GM23338 (cell line): ENCODE results near the gene RASL10B. TPM values are rescaled to one million over a fixed set of nuclear protein-coding genes. Genes with fewer than 3 reads are reported as not detected.
"Not testable (repeated sequence)": the region's sequence is repeated elsewhere in the genome, so short reads cannot be mapped to it uniquely, and the experiment has no call there.

Experiments used
- ATAC-seq: fragments of 200-7000 bp; cut with Tn5 transposase; 3 replicates; pipeline ENCODE4 v1.9.1; 2020
- DNase-seq: peaks from one replicate; pipeline ENCODE4 v3.0.0-alpha.2; 2015; ENCODE audit warnings: low spot score
- H2AFZ ChIP-seq: fragments of 200-600 bp; sonication (generic); 2 replicates; pipeline ENCODE4 v1.8.0; 2016; ENCODE audit warnings: antibody characterized with exemption, mild to moderate bottlenecking, moderate library complexity
- H3F3A ChIP-seq: fragments of 200-600 bp; sonication (generic); replicated peaks from 2 replicates; pipeline ENCODE4 v1.8.0; 2017; ENCODE audit warnings: antibody characterized with exemption, mixed run types, low read depth
- H3K27ac ChIP-seq: fragments of 200-600 bp; sonication (generic); 2 replicates; pipeline ENCODE4 v1.6.1; 2016; ENCODE audit warnings: low read depth
- H3K27me3 ChIP-seq: fragments of 200-600 bp; sonication (generic); 2 replicates; pipeline ENCODE4 v1.8.0; 2016; ENCODE audit warnings: mild to moderate bottlenecking, mixed run types, moderate library complexity; ENCODE audit not compliant: insufficient read depth
- H3K36me3 ChIP-seq: fragments of 200-600 bp; sonication (generic); 2 replicates; pipeline ENCODE4 v1.8.0; 2016; ENCODE audit warnings: mild to moderate bottlenecking; ENCODE audit not compliant: insufficient read depth
- H3K4me1 ChIP-seq: fragments of 200-600 bp; sonication (generic); 2 replicates; pipeline ENCODE4 v1.8.0; 2016; ENCODE audit warnings: mild to moderate bottlenecking, moderate library complexity; ENCODE audit not compliant: insufficient read depth
- H3K4me2 ChIP-seq: fragments of 200-600 bp; sonication (generic); 2 replicates; pipeline ENCODE4 v1.7.1; 2017; ENCODE audit warnings: mixed run types
- H3K4me3 ChIP-seq: fragments of 200-600 bp; sonication (generic); 2 replicates; pipeline ENCODE4 v1.6.1; 2016; ENCODE audit warnings: mixed run types
- H3K79me2 ChIP-seq: fragments of 200-600 bp; sonication (generic); replicated peaks from 2 replicates; pipeline ENCODE4 v1.8.0; 2017; ENCODE audit warnings: mild to moderate bottlenecking; ENCODE audit not compliant: insufficient read depth
- H3K9me2 ChIP-seq: fragments of 200-600 bp; sonication (generic); 2 replicates; pipeline ENCODE4 v1.8.0; 2017; ENCODE audit not compliant: insufficient read depth
- H4K20me1 ChIP-seq: fragments of 200-600 bp; sonication (generic); replicated peaks from 2 replicates; pipeline ENCODE4 v1.8.0; 2017; ENCODE audit warnings: mild to moderate bottlenecking; ENCODE audit not compliant: insufficient read depth
- H3K27ac Mint-ChIP-seq: 2 replicates; pipeline ENCODE4 v1.8.0; 2020; ENCODE audit warnings: inconsistent platforms, mild to moderate bottlenecking, moderate library complexity, mixed read lengths
- H3K27me3 Mint-ChIP-seq: 3 replicates; pipeline ENCODE4 v1.8.0; 2022; ENCODE audit warnings: low read depth, mild to moderate bottlenecking, moderate library complexity, mixed read lengths, inconsistent platforms; ENCODE audit not compliant: insufficient read depth, poor library complexity
- H3K36me3 Mint-ChIP-seq: 3 replicates; pipeline ENCODE4 v1.8.0; 2021; ENCODE audit warnings: low read depth, mild to moderate bottlenecking, inconsistent platforms, moderate library complexity, mixed read lengths
- H3K4me1 Mint-ChIP-seq: 3 replicates; pipeline ENCODE4 v1.8.0; 2020; ENCODE audit warnings: mild to moderate bottlenecking, inconsistent platforms, mixed read lengths
- H3K4me3 Mint-ChIP-seq: 3 replicates; pipeline ENCODE4 v1.8.0; 2021; ENCODE audit warnings: moderate library complexity, mild to moderate bottlenecking, inconsistent platforms, mixed read lengths
- H3K9me3 Mint-ChIP-seq: 3 replicates; pipeline ENCODE4 v1.8.0; 2020; ENCODE audit warnings: moderate library complexity, mild to moderate bottlenecking, inconsistent platforms, mixed read lengths
- ETS1 ChIP-seq: IDR thresholded peaks from 2 replicates; pipeline ENCODE4 v1.6.1; 2016; ENCODE audit warnings: antibody characterized with exemption
- EZH2 ChIP-seq: fragments of 200-600 bp; sonication (generic); IDR thresholded peaks from one replicate; pipeline ENCODE4 v1.8.0; 2017; ENCODE audit warnings: antibody characterized with exemption, mild to moderate bottlenecking, low read depth; ENCODE audit not compliant: unreplicated experiment
- EZH2phosphoT487 ChIP-seq: fragments of 200-600 bp; sonication (generic); IDR thresholded peaks from one replicate; pipeline ENCODE4 v1.8.1; 2018; ENCODE audit warnings: antibody characterized with exemption; ENCODE audit not compliant: unreplicated experiment
- NANOG ChIP-seq: IDR thresholded peaks from 2 replicates; pipeline ENCODE4 v1.6.1; 2016; ENCODE audit warnings: antibody characterized with exemption, borderline replicate concordance
- POLR2AphosphoS5 ChIP-seq: IDR thresholded peaks from 2 replicates; pipeline ENCODE4 v1.6.1; 2016; ENCODE audit warnings: antibody characterized with exemption, low read depth
- ZNF114 ChIP-seq: fragments of 250-450 bp; sonication (Bioruptor Pico); IDR thresholded peaks from 2 replicates; pipeline ENCODE4 v1.5.0; 2020; ENCODE audit warnings: mild to moderate bottlenecking, moderate library complexity
- polyA plus RNA-seq: library from polyadenylated mRNA; unstranded; fragments of >200 nt; fragmentation: Nextera tagmentation; extraction: Ambion mirVana; gene quantifications from 2 replicates; pipeline ENCODE4 v1.2.1, GENCODE V29; 2016
- total RNA-seq: library from RNA; depleted of rRNA; stranded (reverse); fragments of >200 nt; shearing (Covaris generic); gene quantifications from 2 replicates; pipeline ENCODE4 v1.2.3, GENCODE V29; 2014
- TF ChIP-seq, protein P1 (sequence below): fragments of 250-450 bp; sonication (Bioruptor Pico); IDR thresholded peaks from 2 replicates; pipeline ENCODE4 v1.5.0; 2020; ENCODE audit warnings: mild to moderate bottlenecking, moderate library complexity
- TF ChIP-seq, protein P2 (sequence below), 2 experiments: fragments of 200-600 bp in 1 of 2; sonication (generic) in 1 of 2; conservative IDR thresholded peaks; 2 replicates each; pipeline versions ENCODE4 v1.5.1 to v1.6.1; 2016 to 2017; ENCODE audit warnings: antibody characterized with exemption in 2 of 2, low read depth in 2 of 2, mild to moderate bottlenecking in 2 of 2, moderate library complexity in 1 of 2

RASL10B gene
- total and polyA plus RNA-seq, 2 experiments from 2014 or later = 7.1 to 26.2 TPM

DNA sequence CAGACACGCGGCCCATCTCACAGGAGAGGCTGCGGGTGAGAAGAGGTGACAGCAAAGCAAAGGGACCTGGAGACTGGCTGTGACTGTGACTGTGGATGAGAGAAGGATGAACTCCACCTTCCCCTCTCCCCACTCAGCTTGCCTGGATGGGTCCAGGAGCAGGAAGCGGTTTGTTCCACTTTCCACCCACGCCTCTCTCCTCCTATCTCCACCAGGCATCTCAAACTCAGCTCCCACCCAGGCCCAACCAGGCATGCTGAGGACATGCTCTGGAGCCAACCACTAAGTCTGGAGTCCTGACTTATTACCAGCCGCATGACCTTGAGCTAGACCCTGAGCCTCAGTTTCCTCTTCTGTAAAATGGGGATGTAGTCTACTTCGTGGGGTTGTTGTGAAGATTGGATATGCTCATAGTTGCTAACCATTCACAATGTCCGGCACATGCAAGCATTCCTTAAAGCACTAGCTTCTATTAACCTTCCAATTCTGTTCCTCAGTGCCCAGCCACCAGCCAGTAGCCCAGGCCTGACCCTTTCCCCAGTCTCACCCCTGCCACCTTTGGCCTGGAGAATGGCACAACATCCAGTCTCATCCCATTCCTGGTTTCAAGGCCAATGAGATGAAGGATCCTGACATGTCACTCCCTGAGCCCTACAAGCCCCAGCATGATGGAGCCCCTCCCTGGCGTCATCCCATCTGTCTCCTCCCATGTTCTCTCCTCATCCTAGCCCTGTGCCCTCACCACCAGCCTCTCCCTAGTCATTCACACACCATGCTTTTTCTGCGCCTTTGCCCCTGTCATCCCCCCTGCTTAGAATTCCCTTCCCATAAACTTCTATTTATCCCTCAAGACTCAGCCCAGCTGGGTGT lies 19.3 kb downstream of the RASL10B start (continued):
- TF ChIP-seq, protein P1, sequence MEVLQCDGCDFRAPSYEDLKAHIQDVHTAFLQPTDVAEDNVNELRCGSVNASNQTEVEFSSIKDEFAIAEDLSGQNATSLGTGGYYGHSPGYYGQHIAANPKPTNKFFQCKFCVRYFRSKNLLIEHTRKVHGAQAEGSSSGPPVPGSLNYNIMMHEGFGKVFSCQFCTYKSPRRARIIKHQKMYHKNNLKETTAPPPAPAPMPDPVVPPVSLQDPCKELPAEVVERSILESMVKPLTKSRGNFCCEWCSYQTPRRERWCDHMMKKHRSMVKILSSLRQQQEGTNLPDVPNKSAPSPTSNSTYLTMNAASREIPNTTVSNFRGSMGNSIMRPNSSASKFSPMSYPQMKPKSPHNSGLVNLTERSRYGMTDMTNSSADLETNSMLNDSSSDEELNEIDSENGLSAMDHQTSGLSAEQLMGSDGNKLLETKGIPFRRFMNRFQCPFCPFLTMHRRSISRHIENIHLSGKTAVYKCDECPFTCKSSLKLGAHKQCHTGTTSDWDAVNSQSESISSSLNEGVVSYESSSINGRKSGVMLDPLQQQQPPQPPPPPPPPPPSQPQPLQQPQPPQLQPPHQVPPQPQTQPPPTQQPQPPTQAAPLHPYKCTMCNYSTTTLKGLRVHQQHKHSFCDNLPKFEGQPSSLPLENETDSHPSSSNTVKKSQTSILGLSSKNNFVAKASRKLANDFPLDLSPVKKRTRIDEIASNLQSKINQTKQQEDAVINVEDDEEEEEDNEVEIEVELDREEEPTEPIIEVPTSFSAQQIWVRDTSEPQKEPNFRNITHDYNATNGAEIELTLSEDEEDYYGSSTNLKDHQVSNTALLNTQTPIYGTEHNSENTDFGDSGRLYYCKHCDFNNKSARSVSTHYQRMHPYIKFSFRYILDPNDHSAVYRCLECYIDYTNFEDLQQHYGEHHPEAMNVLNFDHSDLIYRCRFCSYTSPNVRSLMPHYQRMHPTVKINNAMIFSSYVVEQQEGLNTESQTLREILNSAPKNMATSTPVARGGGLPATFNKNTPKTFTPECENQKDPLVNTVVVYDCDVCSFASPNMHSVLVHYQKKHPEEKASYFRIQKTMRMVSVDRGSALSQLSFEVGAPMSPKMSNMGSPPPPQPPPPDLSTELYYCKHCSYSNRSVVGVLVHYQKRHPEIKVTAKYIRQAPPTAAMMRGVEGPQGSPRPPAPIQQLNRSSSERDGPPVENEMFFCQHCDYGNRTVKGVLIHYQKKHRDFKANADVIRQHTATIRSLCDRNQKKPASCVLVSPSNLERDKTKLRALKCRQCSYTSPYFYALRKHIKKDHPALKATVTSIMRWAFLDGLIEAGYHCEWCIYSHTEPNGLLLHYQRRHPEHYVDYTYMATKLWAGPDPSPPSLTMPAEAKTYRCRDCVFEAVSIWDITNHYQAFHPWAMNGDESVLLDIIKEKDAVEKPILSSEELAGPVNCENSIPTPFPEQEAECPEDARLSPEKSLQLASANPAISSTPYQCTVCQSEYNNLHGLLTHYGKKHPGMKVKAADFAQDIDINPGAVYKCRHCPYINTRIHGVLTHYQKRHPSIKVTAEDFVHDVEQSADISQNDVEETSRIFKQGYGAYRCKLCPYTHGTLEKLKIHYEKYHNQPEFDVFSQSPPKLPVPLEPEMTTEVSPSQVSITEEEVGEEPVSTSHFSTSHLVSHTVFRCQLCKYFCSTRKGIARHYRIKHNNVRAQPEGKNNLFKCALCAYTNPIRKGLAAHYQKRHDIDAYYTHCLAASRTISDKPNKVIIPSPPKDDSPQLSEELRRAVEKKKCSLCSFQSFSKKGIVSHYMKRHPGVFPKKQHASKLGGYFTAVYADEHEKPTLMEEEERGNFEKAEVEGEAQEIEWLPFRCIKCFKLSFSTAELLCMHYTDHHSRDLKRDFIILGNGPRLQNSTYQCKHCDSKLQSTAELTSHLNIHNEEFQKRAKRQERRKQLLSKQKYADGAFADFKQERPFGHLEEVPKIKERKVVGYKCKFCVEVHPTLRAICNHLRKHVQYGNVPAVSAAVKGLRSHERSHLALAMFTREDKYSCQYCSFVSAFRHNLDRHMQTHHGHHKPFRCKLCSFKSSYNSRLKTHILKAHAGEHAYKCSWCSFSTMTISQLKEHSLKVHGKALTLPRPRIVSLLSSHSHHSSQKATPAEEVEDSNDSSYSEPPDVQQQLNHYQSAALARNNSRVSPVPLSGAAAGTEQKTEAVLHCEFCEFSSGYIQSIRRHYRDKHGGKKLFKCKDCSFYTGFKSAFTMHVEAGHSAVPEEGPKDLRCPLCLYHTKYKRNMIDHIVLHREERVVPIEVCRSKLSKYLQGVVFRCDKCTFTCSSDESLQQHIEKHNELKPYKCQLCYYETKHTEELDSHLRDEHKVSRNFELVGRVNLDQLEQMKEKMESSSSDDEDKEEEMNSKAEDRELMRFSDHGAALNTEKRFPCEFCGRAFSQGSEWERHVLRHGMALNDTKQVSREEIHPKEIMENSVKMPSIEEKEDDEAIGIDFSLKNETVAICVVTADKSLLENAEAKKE = no peak
- TF ChIP-seq ETS1 (no peak), EZH2 (no peak), NANOG (no peak), EZH2phosphoT487 (no peak), ZNF114 (CRISPR knock-in tag) (no peak), POLR2AphosphoS5 (no peak)
- TF ChIP-seq, protein P2, sequence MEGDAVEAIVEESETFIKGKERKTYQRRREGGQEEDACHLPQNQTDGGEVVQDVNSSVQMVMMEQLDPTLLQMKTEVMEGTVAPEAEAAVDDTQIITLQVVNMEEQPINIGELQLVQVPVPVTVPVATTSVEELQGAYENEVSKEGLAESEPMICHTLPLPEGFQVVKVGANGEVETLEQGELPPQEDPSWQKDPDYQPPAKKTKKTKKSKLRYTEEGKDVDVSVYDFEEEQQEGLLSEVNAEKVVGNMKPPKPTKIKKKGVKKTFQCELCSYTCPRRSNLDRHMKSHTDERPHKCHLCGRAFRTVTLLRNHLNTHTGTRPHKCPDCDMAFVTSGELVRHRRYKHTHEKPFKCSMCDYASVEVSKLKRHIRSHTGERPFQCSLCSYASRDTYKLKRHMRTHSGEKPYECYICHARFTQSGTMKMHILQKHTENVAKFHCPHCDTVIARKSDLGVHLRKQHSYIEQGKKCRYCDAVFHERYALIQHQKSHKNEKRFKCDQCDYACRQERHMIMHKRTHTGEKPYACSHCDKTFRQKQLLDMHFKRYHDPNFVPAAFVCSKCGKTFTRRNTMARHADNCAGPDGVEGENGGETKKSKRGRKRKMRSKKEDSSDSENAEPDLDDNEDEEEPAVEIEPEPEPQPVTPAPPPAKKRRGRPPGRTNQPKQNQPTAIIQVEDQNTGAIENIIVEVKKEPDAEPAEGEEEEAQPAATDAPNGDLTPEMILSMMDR (conservative IDR thresholded peaks at IDR 0.05; ENCODE audit: low read depth in 2 of 2) = no peak

DNA sequence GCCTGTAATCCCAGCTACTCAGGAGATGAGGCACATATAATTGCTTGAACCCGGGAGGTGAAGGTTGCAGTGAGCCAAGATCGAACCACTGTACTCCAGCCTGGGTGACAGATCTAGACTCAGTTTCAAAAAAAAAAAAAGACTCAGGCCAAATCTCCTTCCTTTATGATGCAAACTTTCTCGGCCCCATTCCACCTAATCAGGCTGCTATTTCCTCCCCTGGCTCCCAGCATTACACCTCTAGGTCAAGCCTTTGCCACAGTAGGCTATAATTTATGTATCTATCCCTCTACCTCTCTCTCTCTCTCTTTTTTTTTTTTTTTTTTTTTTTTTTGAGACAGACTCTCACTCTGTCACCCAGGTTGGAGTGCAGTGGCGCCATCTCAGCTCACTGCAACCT lies 20.1 kb downstream of the RASL10B start:
- not testable (repeated sequence) for H3K9me2 ChIP-seq, H3K4me1 ChIP-seq, DNase-seq, H4K20me1 ChIP-seq, ATAC-seq, H2AFZ ChIP-seq, H3K36me3 ChIP-seq, H3K36me3 Mint-ChIP-seq, H3F3A ChIP-seq, H3K27ac Mint-ChIP-seq, H3K4me3 Mint-ChIP-seq, H3K9me3 Mint-ChIP-seq, H3K27ac ChIP-seq, H3K4me2 ChIP-seq, H3K79me2 ChIP-seq, H3K4me3 ChIP-seq
- Mint-ChIP-seq H3K4me1 (peaks cover 31% of the 10 kb centered on the region), H3K27me3 (peaks cover 35% of the 10 kb centered on the region)
- peaks cover 24% of the 10 kb centered on the region for H3K27me3 ChIP-seq
